Endothelial cell of umbilical vein (primary cell): ENCODE results near the gene NTN1.

Experiments used
- JUN ChIP-seq: IDR thresholded peaks from 2 replicates; pipeline ENCODE4 v1.6.1; 2011; ENCODE audit warnings: borderline replicate concordance, low read depth; ENCODE audit not compliant: insufficient read length, insufficient read depth
- POLR2A ChIP-seq: IDR thresholded peaks from 2 replicates; pipeline ENCODE4 v1.6.1; 2012; ENCODE audit warnings: low read depth, mild to moderate bottlenecking, control low read depth, low read length
- POLR2AphosphoS5 ChIP-seq: IDR thresholded peaks from 2 replicates; pipeline ENCODE4 v1.6.1; 2012; ENCODE audit warnings: low read depth, mild to moderate bottlenecking, control low read depth, low read length, moderate library complexity; ENCODE audit not compliant: insufficient read depth
- TF ChIP-seq, protein P1 (sequence below), 2 donors: IDR thresholded peaks; 1 replicate in 1 of 2; 2 replicates in 1 of 2; pipeline ENCODE4 v1.5.1; 2011; ENCODE audit warnings: low read length in 2 of 2, mild to moderate bottlenecking in 2 of 2, moderate library complexity in 2 of 2, control low read depth in 1 of 2, inconsistent platforms in 1 of 2, low read depth in 1 of 2; ENCODE audit not compliant: insufficient read depth in 1 of 2; ENCODE audit errors: extremely low read depth in 1 of 2
- TF ChIP-seq, protein P2 (sequence below): IDR thresholded peaks from 2 replicates; pipeline ENCODE4 v1.6.1; 2011; ENCODE audit not compliant: insufficient read depth, insufficient read length

DNA sequence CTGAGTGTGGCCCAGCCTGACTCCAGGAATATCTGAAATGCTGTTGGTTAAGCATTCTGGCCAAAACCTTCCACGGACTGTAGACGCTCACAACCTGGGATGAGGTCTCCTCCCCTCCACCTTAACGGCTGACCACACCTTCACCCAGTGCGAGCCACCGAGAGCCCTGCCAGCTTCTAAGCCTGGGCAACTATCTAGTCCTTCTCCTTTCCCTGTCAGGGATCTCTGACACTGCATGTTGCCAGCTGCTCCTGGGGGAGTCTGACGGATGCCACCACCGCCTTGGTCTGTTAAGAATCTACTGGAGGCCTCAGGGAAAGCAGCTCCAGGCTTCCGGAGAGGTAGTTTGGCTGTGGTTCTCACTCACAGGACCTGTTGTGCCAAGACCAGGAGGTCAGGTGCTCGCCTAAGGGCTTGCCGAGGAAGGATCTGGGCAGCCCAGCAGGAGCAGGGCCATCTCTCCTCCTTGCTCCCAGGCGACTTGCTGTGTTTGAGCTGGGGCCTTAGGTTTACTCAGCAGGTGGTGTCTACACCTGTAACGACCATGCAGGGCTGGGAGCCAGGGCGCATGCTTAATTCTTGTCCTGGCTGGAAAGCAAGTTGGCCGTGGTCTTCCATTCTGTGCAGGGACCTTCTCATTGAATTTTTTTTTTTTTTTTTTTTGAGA, 111.8 kb downstream of the NTN1 start:
- TF ChIP-seq, protein P1, sequence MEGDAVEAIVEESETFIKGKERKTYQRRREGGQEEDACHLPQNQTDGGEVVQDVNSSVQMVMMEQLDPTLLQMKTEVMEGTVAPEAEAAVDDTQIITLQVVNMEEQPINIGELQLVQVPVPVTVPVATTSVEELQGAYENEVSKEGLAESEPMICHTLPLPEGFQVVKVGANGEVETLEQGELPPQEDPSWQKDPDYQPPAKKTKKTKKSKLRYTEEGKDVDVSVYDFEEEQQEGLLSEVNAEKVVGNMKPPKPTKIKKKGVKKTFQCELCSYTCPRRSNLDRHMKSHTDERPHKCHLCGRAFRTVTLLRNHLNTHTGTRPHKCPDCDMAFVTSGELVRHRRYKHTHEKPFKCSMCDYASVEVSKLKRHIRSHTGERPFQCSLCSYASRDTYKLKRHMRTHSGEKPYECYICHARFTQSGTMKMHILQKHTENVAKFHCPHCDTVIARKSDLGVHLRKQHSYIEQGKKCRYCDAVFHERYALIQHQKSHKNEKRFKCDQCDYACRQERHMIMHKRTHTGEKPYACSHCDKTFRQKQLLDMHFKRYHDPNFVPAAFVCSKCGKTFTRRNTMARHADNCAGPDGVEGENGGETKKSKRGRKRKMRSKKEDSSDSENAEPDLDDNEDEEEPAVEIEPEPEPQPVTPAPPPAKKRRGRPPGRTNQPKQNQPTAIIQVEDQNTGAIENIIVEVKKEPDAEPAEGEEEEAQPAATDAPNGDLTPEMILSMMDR (IDR thresholded peaks at IDR 0.05; ENCODE audit: extremely low read depth in 1 of 2, insufficient read depth in 1 of 2, low read depth in 1 of 2, low read length in 2 of 2) = no peak
- no peak for TF ChIP-seq JUN
- TF ChIP-seq, protein P2, sequence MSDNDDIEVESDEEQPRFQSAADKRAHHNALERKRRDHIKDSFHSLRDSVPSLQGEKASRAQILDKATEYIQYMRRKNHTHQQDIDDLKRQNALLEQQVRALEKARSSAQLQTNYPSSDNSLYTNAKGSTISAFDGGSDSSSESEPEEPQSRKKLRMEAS = no peak
- TF ChIP-seq POLR2A = no peak
- TF ChIP-seq POLR2AphosphoS5 = no peak
